GM19023 (cell line): ENCODE results near the gene INO80C.
"Not testable (repeated sequence)": the region's sequence is repeated elsewhere in the genome, so short reads cannot be mapped to it uniquely, and the experiment has no call there.

ENCODE experiments used
- ATAC-seq: cut with Tn5 transposase; IDR thresholded peaks from one replicate; pipeline ENCODE4 v1.9.1; 2021; ENCODE audit warnings: mild to moderate bottlenecking, moderate library complexity; ENCODE audit not compliant: unreplicated experiment

The INO80C gene

GRCh38 chr18:35463827-35464226, 33.9 kb downstream of the INO80C start:
- no peak for ATAC-seq

GRCh38 chr18:35463050-35463449, 34.7 kb downstream of the INO80C start:
- ATAC-seq: no peak

- ATAC-seq: no peak
Measured at GRCh38 chr18:35460736-35461161, 37.0 kb downstream of the INO80C start.

- no peak for ATAC-seq
Measured at GRCh38 chr18:35459997-35460396, 37.8 kb downstream of the INO80C start.

- ATAC-seq: peak; percentile 73
Measured at GRCh38 chr18:35458677-35459441, 38.9 kb downstream of the INO80C start.

- ATAC-seq: peak; percentile 6
Measured at GRCh38 chr18:35458271-35458670, 39.5 kb downstream of the INO80C start.

- no peak for ATAC-seq
Measured at GRCh38 chr18:35457140-35457704, 40.5 kb downstream of the INO80C start.

GRCh38 chr18:35455926-35456763, 41.6 kb downstream of the INO80C start:
- ATAC-seq: no peak

- no peak for ATAC-seq
Measured at GRCh38 chr18:35454803-35455202, 43.0 kb downstream of the INO80C start.

GRCh38 chr18:35453065-35453464, 44.7 kb downstream of the INO80C start:
- ATAC-seq: not testable (repeated sequence)

GRCh38 chr18:35451916-35452315, 45.8 kb downstream of the INO80C start:
- no peak for ATAC-seq

- no peak for ATAC-seq
Measured at GRCh38 chr18:35451032-35451431, 46.7 kb downstream of the INO80C start.

- no peak for ATAC-seq
Measured at GRCh38 chr18:35444636-35445035, 53.1 kb downstream of the INO80C start.

GRCh38 chr18:35443847-35444246, 53.9 kb downstream of the INO80C start:
- ATAC-seq: no peak

- no peak for ATAC-seq
Measured at GRCh38 chr18:35443434-35443833, 54.3 kb downstream of the INO80C start.

GRCh38 chr18:35442701-35443100, 55.1 kb downstream of the INO80C start:
- ATAC-seq: no peak

GRCh38 chr18:35441857-35442595, 55.7 kb downstream of the INO80C start:
- no peak for ATAC-seq

- ATAC-seq: no peak
Measured at GRCh38 chr18:35438480-35439234, 59.1 kb downstream of the INO80C start.

GRCh38 chr18:35437836-35438235, 59.9 kb downstream of the INO80C start:
- no peak for ATAC-seq

GRCh38 chr18:35436076-35436649, 61.6 kb downstream of the INO80C start:
- ATAC-seq: no peak
